Spleen (tissue), 7 donors: ENCODE measurements around the gene EPHB3.

Experiments used
- POLR2A ChIP-seq, 3 donors: fragments of 450-650 bp; IDR thresholded peaks; one replicate each; pipeline ENCODE4 v1.5.1; 2017; ENCODE audit warnings: antibody characterized with exemption in 3 of 3, mild to moderate bottlenecking in 1 of 3
- POLR2AphosphoS5 ChIP-seq, 3 donors: sonication (generic); formaldehyde crosslinking; IDR thresholded peaks; one replicate each; pipeline ENCODE4 v1.5.1; 2017; ENCODE audit warnings: antibody characterized with exemption in 3 of 3
- TF ChIP-seq, protein P1 (sequence below), 11 experiments: fragments of 200-600 bp in 7 of 11; fragments of 450-650 bp in 4 of 11; sonication (generic) in 4 of 11; IDR thresholded peaks in 8 of 11; conservative IDR thresholded peaks in 3 of 11; 1 replicate in 7 of 11; 2 replicates in 4 of 11; pipeline versions ENCODE4 v1.4.0 to v1.8.0; 2016 to 2021; ENCODE audit warnings: antibody characterized with exemption in 11 of 11, inconsistent platforms in 4 of 11, mild to moderate bottlenecking in 1 of 11
- donor health status: DM: no; HTN: no; CAD: no; lungs with moderate emphysema.
- donor health status: DM: no; HTN: no; CAD: no.
- donor health status: DM: no; HTN: no; CAD: no.

DNA sequence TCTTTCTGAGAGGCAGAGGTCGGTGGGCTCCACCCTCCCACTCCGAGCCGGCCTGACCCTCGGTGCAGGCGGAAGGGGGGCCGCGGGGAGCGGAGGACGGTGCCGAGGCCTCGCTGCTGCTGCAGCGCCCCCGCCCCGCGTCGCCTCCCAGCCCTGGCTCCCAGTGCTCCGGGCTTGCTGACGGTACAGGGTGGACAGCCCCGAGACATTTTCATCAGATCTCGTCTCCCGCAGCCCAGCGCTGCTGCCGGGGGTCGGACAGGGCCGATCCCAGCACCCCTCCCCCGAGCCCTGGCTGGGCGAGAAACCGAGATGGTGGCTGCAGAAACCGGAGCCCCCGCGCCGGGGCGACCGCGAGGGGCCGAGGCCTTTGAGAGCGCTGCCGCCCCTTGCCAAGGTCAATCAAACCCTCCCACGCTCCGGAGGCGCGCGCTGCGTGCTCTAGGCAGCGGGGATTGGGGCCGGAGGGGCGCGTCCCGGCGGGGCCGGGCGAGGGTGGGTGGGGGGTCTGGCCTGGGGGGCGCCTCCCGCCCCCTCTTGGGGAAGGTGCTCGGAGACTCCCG is 42.5 kb downstream of the EPHB3 start:
- TF ChIP-seq, protein P1, sequence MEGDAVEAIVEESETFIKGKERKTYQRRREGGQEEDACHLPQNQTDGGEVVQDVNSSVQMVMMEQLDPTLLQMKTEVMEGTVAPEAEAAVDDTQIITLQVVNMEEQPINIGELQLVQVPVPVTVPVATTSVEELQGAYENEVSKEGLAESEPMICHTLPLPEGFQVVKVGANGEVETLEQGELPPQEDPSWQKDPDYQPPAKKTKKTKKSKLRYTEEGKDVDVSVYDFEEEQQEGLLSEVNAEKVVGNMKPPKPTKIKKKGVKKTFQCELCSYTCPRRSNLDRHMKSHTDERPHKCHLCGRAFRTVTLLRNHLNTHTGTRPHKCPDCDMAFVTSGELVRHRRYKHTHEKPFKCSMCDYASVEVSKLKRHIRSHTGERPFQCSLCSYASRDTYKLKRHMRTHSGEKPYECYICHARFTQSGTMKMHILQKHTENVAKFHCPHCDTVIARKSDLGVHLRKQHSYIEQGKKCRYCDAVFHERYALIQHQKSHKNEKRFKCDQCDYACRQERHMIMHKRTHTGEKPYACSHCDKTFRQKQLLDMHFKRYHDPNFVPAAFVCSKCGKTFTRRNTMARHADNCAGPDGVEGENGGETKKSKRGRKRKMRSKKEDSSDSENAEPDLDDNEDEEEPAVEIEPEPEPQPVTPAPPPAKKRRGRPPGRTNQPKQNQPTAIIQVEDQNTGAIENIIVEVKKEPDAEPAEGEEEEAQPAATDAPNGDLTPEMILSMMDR (IDR thresholded peaks at IDR 0.05 in 8 of 11, conservative IDR thresholded peaks at IDR 0.05 in 3 of 11) = no peak
- TF ChIP-seq POLR2A (IDR thresholded peaks at IDR 0.05) = no peak
- TF ChIP-seq POLR2AphosphoS5 (IDR thresholded peaks at IDR 0.05) = peak in 1 of 3 donors; percentile 5
